Measurements from ENCODE around the gene TMC6. TPM values are rescaled to one million over a fixed set of nuclear protein-coding genes. Genes with fewer than 3 reads are reported as not detected.

TMC6 gene
- total and polyA plus RNA-seq, 2 of the 4 experiments (the other 2 are of a cell fraction) = 0.19 TPM; not detected in 1

- Histone ChIP-seq H3K27me3 (ENCODE audit: control insufficient read depth, insufficient read depth, low read length) (no peaks in the 10 kb centered on the region), H3K36me3 (ENCODE audit: control insufficient read depth, insufficient read depth, low read length) (peaks cover 46% of the 10 kb centered on the region), H2BK120ac (ENCODE audit: low read depth, low read length) (no peak overlapping the region), H2BK15ac (ENCODE audit: low read depth, low read length) (no peak overlapping the region), H3K4me2 (ENCODE audit: low read depth, low read length) (no peak overlapping the region), H2BK20ac (ENCODE audit: low read depth, low read length) (no peak overlapping the region), H3K23ac (ENCODE audit: low read depth, low read length) (no peak overlapping the region), H3K9me1 (ENCODE audit: insufficient read depth, low read length) (peaks cover 3% of the 10 kb centered on the region; the same call in 1 of the 2 replicates), H3K9ac (ENCODE audit: low read depth, low read length) (no peak overlapping the region), H3K4ac (ENCODE audit: low read depth, low read length) (no peak overlapping the region), H3K4me1 (ENCODE audit: control insufficient read depth, insufficient read depth, low read length) (no peaks in the 10 kb centered on the region; the same call in 1 of the 2 replicates), H2AK5ac (ENCODE audit: low read depth, low read length) (no peak overlapping the region), H4K91ac (ENCODE audit: insufficient read depth, low read depth, low read length) (no peak overlapping the region), H4K8ac (ENCODE audit: low read depth in 2 of 2, low read length in 2 of 2) (no peak overlapping the region), H2AK9ac (replicated peaks; ENCODE audit: low read depth, low read length, poor library complexity) (no peak overlapping the region), H3K56ac (ENCODE audit: extremely low read depth, insufficient read depth, low read length) (no peak overlapping the region), H4K5ac (ENCODE audit: low read depth, low read length) (no peak overlapping the region), H2BK5ac (ENCODE audit: low read depth, low read length, poor library complexity, severe bottlenecking) (no peak overlapping the region), H3K4me3 (ENCODE audit: insufficient read depth, low read depth, low read length) (no peak overlapping the region), H3K14ac (replicated peaks; ENCODE audit: low read depth, low read length) (no peak overlapping the region), H3K79me1 (ENCODE audit: low read depth in 1 of 2, low read length in 2 of 2) (no peaks in the 10 kb centered on the region), H2AFZ (replicated peaks; ENCODE audit: low read length, poor library complexity) (no peak overlapping the region), H3K9me3 (ENCODE audit: control insufficient read depth, insufficient read depth, low read length) (no peaks in the 10 kb centered on the region), H3K27ac (ENCODE audit: insufficient read depth, low read length) (no peak overlapping the region), H4K20me1 (ENCODE audit: insufficient read depth, low read length) (no peaks in the 10 kb centered on the region), H3K18ac (ENCODE audit: low read depth, low read length) (no peak overlapping the region)
- ChIA-PET POLR2A (ENCODE audit: unreplicated experiment) (no interaction called here), CTCF (no interaction called here)
- intact Hi-C loops (cut with micrococcal nuclease) (no loop called here), dilution Hi-C loops (cut with HindIII; ENCODE audit: low sequenced_read_pairs, unreplicated experiment) (no loop called here), in situ Hi-C loops (cut with MboI; ENCODE audit: low sequenced_read_pairs) (no loop called here)
- ATAC-seq (ENCODE audit: low read depth) (no peak), DNase-seq (no peak)
- WGBS, 2 experiments (ENCODE audit: extremely low coverage in 2 of 2, insufficient read length in 1 of 2) = 100% methylated on average over 4 of the region's 5 CpGs; no CpG with 5 or more reads in 1 of the 2 experiments
- TF ChIP-seq SMC3 (IDR thresholded peaks at IDR 0.05; ENCODE audit: low read depth, low read length) (no peak), CHD1 (IDR thresholded peaks at IDR 0.05; ENCODE audit: low read depth, low read length) (no peak), RFX5 (IDR thresholded peaks at IDR 0.05; ENCODE audit: low read depth, low read length) (no peak), CTCF (conservative IDR thresholded peaks at IDR 0.05; ENCODE audit: low read depth, low read length) (no peak), USF2 (IDR thresholded peaks at IDR 0.05; ENCODE audit: low read depth, low read length) (no peak), BHLHE40 (IDR thresholded peaks at IDR 0.05; ENCODE audit: low read depth, low read length) (no peak), CEBPB (IDR thresholded peaks at IDR 0.05; ENCODE audit: low read depth, low read length) (no peak), MAFK (IDR thresholded peaks at IDR 0.05; ENCODE audit: low read depth, low read length) (no peak), FOS (IDR thresholded peaks at IDR 0.05; ENCODE audit: low read depth, low read length) (no peak), POLR2A (IDR thresholded peaks at IDR 0.05; ENCODE audit: low read depth, low read length) (no peak), RCOR1 (IDR thresholded peaks at IDR 0.05; ENCODE audit: insufficient replicate concordance, low read length) (no peak)
- no TSS peak for BruUV-seq (replicated peaks)
These were observed 27.4 kb downstream of the TMC6 start for GRCh38 chr17:78101112-78101511.

All from IMR-90 (cell line).